ENCODE measurements around the gene HTR2B. TPM values are rescaled to one million over a fixed set of nuclear protein-coding genes. Genes with fewer than 3 reads are reported as not detected.
A peak's percentile ranks its signal among the peaks of the same experiment; 100 is the strongest.

The HTR2B gene
- total RNA-seq, 2 experiments from 2014 or later: not detected

- DNase-seq: no peak
Measured at GRCh38 chr2:231065966-231066365, 58.9 kb downstream of the HTR2B start.

GRCh38 chr2:231063347-231063746 lies 61.5 kb downstream of the HTR2B start:
- CTCF ChIA-PET: interaction anchor here (1.3 kb wide), 1 partner anchor 10 kb away, joined by 5 read pairs; no protein-coding TSS in a partner anchor
- DNase-seq: no peak
- Mint-ChIP-seq H3K4me3 (no peak overlapping the region), H3K36me3 (ENCODE audit: low read depth) (peaks cover 34% of the 10 kb centered on the region), H3K27me3 (ENCODE audit: low read depth) (no peaks in the 10 kb centered on the region), H3K4me1 (ENCODE audit: low read depth) (peaks cover 23% of the 10 kb centered on the region), H3K27ac (no peak overlapping the region), H3K9me3 (no peaks in the 10 kb centered on the region)
- intact Hi-C loops (cut with micrococcal nuclease): no loop called here

More at GRCh38 chr2:231065966-231066365, 58.9 kb downstream of the HTR2B start:
- intact Hi-C loops (cut with micrococcal nuclease): no loop called here
- no peak overlapping the region for H3K27ac Mint-ChIP-seq
- no peaks in the 10 kb centered on the region for H3K27me3 Mint-ChIP-seq (ENCODE audit: low read depth)
- no peak overlapping the region for H3K4me3 Mint-ChIP-seq
- peaks cover 3% of the 10 kb centered on the region for H3K4me1 Mint-ChIP-seq (ENCODE audit: low read depth)
- H3K9me3 Mint-ChIP-seq: no peaks in the 10 kb centered on the region
- peaks cover 41% of the 10 kb centered on the region for H3K36me3 Mint-ChIP-seq (ENCODE audit: low read depth)
- CTCF ChIA-PET: no interaction called here

- intact Hi-C loops (cut with micrococcal nuclease): no loop called here
- Mint-ChIP-seq H3K27ac (no peak overlapping the region), H3K36me3 (ENCODE audit: low read depth) (peaks cover 28% of the 10 kb centered on the region), H3K9me3 (no peaks in the 10 kb centered on the region), H3K4me1 (ENCODE audit: low read depth) (peaks cover 27% of the 10 kb centered on the region), H3K4me3 (no peak overlapping the region), H3K27me3 (ENCODE audit: low read depth) (no peaks in the 10 kb centered on the region)
- no peak for DNase-seq
- CTCF ChIA-PET: no interaction called here
Measured at GRCh38 chr2:231062776-231063175, 62.1 kb downstream of the HTR2B start.

DNA sequence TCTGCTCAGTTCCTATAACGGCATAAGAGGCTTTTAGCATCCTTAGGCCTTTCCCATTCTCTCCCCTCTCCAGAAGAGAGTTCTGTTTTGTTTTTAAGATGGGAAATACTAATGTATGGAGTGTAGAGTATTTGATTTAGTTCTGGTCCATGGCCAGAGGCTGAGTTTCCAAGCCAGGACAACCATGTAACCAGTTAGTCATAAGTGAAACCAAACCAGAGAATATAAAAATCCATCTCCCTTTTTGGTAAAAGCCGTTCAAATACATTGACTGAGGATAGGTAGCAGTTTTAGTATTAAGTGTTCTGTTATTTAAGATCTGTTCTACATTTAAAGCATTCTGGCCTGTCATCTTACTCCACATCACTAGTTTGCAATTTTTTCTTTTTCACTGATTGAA lies 65.1 kb downstream of the HTR2B start:
- Mint-ChIP-seq H3K27me3 (ENCODE audit: low read depth) (no peaks in the 10 kb centered on the region), H3K27ac (no peak overlapping the region), H3K4me3 (no peak overlapping the region), H3K9me3 (no peaks in the 10 kb centered on the region), H3K36me3 (ENCODE audit: low read depth) (peaks cover 18% of the 10 kb centered on the region), H3K4me1 (ENCODE audit: low read depth) (peaks cover 31% of the 10 kb centered on the region)
- CTCF ChIA-PET: no interaction called here
- DNase-seq: no peak
- intact Hi-C loops (cut with micrococcal nuclease): loop anchor here (5.0 kb wide), 3 partner anchors 137 to 642 kb away; partner anchors contain the start of gene SP100

DNA sequence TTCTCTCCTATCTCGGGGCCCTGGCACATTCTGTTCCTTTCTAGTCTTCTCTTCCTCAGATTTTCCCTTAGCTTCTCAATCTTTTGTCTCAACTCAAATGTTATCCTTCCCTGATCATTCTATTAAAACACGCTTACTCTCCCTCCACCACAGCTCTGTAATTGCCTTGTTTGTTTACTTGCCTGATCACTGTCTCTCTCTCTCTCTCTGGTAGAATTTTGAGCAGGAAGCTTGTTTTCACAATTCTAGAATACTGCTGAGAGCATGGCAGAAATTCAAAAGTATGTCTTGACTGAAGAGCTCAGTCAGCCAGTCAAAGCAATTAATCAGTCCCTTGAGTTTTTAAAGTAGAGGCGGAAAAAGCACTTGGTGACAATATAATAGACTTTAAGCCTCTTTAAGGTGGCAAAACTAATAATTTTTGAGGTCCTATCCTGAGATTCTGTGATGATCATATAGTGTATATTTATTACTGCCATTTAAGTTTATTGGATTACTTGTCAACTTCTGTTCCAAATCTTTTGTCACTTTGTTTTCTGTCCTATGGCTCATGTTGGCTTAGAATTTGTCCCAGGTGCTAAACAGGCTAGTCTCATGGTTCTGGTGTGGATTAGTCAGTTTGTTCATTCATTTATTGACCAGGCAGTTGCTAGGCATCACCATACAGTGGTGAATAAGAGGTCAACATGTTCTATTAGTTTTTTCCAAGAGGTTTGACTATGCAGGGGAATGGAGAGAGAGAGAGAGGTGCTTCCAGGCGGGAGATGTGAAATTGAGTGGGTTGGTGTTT lies 65.9 kb downstream of the HTR2B start:
- peaks cover 31% of the 10 kb centered on the region for H3K4me1 Mint-ChIP-seq (ENCODE audit: low read depth)
- H3K27me3 Mint-ChIP-seq (ENCODE audit: low read depth): no peaks in the 10 kb centered on the region
- H3K4me3 Mint-ChIP-seq: peak overlapping the region; percentile 97
- peak overlapping the region; percentile 48 for H3K27ac Mint-ChIP-seq
- DNase-seq: no peak
- intact Hi-C loops (cut with micrococcal nuclease): loop anchor here (5.0 kb wide), 3 partner anchors 137 to 642 kb away; partner anchors contain the start of gene SP100
- H3K36me3 Mint-ChIP-seq (ENCODE audit: low read depth): peaks cover 14% of the 10 kb centered on the region
- H3K9me3 Mint-ChIP-seq: no peaks in the 10 kb centered on the region
- CTCF ChIA-PET: interaction anchor here (0.6 kb wide), 2 partner anchors 8 to 139 kb away, joined by 3 read pairs; partner anchors contain the start of gene ARMC9

Other genes starting within 250 kb of the HTR2B start
- gene GPR55, start 199.8 kb downstream of the HTR2B start, total RNA-seq: under 1 TPM; 0.35 to 0.43 TPM
- gene SPATA3, start 128.9 kb downstream of the HTR2B start, total RNA-seq: not detected
- gene C2orf72, start 87.5 kb downstream of the HTR2B start, total RNA-seq: not detected
- 100 to 1,000 TPM; 106 TPM for gene PSMD1, start 68.2 kb downstream of the HTR2B start, total RNA-seq
- gene ARMC9, start 73.6 kb upstream of the HTR2B start, total RNA-seq: 1 to 10 TPM; 1.0 to 1.4 TPM

Measured in activated naive CD4-positive, alpha-beta T cell treated with anti-CD3 and anti-CD28 coated beads for 36 hours (primary cell).